Astrocyte of the cerebellum (primary cell): ENCODE measurements around the gene ZGLP1.
A peak's percentile ranks its signal among the peaks of the same experiment; 100 is the strongest.

Experiments used
- DNase-seq: peaks from one replicate; pipeline ENCODE4 v3.0.0-alpha.2; 2011; ENCODE audit warnings: low read depth
- H3K4me3 ChIP-seq: 2 replicates; pipeline ENCODE4 v1.5.1; 2011; ENCODE audit warnings: mild to moderate bottlenecking, low read depth, low read length, moderate library complexity
- in situ Hi-C: cut with HindIII; loops from 2 replicates; pipeline ENCODE4 v1.10.0; 2017; ENCODE audit warnings: low sequenced_read_pairs
- TF ChIP-seq, protein P1 (sequence below): IDR thresholded peaks from 2 replicates; pipeline ENCODE4 v1.5.1; 2012; ENCODE audit warnings: low read length, low read depth, moderate library complexity, mild to moderate bottlenecking; ENCODE audit errors: missing control alignments

ZGLP1 gene

DNA sequence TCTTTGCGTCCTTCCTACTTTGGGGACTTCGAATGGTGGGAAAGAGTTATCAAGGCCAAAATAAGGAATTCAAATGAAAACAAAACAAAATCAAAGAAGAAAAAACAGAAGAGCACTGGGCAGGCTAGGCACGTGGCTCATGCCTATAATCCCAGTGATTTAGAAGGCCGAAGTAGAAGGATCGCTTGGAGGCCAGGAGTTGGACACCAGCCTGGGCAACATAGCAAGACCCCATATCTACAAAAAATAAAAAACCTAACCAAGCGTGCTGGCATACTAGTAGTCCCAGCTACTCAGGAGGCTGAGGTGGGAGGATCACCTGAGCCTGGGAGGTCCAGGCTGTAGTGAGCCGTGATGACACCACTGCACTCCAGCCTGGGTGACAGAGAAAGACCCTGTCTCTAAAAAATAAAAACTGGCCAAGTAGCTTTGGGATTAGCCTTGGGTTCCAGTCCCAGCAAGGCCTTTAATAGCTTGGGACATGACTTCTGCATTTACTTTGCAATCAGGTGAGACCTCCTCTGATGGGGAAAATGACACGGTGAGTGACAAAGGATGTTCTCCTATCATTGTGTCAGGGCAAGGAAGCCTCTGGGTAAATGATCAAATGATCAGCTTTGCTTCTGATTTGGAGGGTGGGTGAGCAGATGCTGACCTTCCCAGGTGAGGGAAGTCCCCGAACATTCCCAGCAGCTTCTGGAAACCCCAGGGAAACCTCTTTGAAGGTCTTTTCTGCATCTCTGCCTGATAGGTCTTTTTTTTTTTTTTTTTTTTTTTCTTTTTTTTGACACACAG lies 31.6 kb downstream of the ZGLP1 start:
- H3K4me3 ChIP-seq = no peak overlapping the region
- in situ Hi-C loops = no loop called here
- DNase-seq = no peak
- TF ChIP-seq, protein P1, sequence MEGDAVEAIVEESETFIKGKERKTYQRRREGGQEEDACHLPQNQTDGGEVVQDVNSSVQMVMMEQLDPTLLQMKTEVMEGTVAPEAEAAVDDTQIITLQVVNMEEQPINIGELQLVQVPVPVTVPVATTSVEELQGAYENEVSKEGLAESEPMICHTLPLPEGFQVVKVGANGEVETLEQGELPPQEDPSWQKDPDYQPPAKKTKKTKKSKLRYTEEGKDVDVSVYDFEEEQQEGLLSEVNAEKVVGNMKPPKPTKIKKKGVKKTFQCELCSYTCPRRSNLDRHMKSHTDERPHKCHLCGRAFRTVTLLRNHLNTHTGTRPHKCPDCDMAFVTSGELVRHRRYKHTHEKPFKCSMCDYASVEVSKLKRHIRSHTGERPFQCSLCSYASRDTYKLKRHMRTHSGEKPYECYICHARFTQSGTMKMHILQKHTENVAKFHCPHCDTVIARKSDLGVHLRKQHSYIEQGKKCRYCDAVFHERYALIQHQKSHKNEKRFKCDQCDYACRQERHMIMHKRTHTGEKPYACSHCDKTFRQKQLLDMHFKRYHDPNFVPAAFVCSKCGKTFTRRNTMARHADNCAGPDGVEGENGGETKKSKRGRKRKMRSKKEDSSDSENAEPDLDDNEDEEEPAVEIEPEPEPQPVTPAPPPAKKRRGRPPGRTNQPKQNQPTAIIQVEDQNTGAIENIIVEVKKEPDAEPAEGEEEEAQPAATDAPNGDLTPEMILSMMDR = no peak

DNA sequence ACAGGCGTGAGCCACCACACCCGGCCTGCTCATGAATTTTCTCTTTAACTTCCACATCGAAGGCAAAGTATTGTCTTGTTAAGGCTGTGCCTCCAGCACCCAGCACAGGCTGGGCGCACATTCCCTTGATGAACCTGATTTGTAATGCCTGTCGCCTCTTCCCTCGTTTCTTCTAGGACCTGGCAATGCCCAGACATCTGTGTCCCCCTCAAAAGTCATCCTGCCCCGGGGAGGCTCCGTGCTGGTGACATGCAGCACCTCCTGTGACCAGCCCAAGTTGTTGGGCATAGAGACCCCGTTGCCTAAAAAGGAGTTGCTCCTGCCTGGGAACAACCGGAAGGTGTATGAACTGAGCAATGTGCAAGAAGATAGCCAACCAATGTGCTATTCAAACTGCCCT lies 35.0 kb downstream of the ZGLP1 start:
- DNase-seq = no peak
- in situ Hi-C loops = no loop called here
- TF ChIP-seq, protein P1 = no peak
- no peak overlapping the region for H3K4me3 ChIP-seq

DNA sequence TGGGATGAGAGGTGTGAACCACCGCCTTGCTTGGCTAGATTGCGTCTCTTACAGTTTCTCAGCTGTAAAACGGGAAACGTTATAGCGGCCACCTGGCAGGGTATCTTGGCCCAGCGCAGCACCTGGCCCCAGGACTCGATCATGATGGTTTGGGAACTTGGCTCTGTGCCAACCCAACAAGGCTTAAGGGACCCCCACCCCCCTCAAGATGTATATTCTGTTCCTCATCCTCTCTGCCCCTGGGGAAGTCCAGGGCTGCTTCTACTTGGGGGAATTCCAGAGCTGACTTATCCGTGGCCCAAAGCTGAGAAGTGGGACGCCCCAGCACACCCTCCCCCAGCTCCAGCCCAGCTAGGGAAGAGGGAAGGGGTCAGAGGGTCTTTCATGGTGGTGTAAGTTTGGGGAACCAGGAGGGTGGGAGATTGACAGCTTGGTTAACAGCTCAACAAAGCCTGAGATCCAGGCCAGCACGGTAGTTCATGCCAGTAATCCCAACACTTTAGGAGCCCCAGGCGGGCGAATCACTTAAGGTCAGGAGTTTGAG lies 38.0 kb downstream of the ZGLP1 start:
- H3K4me3 ChIP-seq = peak overlapping the region; percentile 39
- in situ Hi-C loops = no loop called here
- TF ChIP-seq, protein P1 = no peak
- DNase-seq = no peak

DNA sequence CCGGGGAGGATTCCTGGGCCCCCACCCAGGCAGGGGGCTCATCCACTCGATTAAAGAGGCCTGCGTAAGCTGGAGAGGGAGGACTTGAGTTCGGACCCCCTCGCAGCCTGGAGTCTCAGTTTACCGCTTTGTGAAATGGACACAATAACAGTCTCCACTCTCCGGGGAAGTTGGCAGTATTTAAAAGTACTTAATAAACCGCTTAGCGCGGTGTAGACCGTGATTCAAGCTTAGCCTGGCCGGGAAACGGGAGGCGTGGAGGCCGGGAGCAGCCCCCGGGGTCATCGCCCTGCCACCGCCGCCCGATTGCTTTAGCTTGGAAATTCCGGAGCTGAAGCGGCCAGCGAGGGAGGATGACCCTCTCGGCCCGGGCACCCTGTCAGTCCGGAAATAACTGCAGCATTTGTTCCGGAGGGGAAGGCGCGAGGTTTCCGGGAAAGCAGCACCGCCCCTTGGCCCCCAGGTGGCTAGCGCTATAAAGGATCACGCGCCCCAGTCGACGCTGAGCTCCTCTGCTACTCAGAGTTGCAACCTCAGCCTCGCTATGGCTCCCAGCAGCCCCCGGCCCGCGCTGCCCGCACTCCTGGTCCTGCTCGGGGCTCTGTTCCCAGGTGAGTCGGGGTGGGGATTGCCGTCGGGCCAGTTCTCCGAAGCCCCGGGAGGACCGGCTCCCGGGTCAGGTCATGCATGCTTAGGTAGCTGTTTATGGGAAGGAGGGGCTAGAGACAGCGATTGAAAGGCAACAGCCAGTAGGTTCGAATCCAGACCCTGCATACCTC lies 38.8 kb downstream of the ZGLP1 start, which contains the start of gene ICAM1:
ICAM1 (plus strand) TSS at position 505 of the 779 bp plus-strand sequence; CDS start at position 545, 40 bp downstream.
- peak within 1 kb of the TSS; percentile 39 for H3K4me3 ChIP-seq
- no peak for DNase-seq
- in situ Hi-C loops = no loop called here
- TF ChIP-seq, protein P1 = no peak

DNA sequence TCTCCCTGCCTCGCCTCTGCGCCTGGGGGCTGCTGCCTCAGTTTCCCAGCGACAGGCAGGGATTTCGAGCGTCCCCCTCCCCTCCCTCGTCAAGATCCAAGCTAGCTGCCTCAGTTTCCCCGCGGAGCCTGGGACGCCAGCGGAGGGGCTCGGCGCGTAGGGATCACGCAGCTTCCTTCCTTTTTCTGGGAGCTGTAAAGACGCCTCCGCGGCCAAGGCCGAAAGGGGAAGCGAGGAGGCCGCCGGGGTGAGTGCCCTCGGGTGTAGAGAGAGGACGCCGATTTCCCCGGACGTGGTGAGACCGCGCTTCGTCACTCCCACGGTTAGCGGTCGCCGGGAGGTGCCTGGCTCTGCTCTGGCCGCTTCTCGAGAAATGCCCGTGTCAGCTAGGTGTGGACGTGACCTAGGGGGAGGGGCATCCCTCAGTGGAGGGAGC lies 39.4 kb downstream of the ZGLP1 start:
- DNase-seq = no peak
- TF ChIP-seq, protein P1 = no peak
- in situ Hi-C loops = no loop called here
- H3K4me3 ChIP-seq = peak overlapping the region; percentile 39

DNA sequence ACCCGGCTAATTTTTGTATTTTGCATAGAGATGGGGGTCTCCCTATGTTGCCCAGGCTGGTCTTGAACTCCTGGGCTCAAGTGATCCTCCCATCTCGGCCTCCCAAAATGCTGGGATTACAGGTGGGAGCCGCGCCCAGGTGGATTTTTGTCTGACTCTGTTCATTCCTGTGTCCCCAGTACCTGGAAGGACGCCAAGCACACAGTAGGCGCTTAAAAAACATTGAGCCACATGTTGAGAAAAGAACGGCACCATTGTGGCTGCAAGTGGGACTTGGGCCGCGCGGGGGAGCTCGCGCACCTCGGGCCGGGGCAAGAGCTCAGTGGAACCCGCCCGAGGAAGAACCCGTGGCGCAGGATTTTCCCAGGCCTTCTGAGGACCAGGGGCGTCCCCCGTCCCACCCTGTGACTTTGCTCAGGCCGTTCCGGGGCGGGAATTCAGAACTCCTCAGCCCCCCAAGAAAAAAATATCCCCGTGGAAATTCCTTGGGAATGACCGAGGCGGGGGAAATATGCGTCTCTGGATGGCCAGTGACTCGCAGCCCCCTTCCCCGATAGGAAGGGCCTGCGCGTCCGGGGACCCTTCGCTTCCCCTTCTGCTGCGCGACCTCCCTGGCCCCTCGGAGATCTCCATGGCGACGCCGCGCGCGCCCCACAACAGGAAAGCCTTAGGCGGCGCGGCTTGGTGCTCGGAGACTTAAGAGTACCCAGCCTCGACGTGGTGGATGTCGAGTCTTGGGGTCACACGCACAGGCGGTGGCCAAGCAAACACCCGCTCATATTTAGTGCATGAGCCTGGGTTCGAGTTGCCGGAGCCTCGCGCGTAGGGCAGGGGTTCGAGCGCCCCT lies 40.1 kb downstream of the ZGLP1 start:
- peak; percentile 28 for DNase-seq
- no peak overlapping the region for H3K4me3 ChIP-seq
- in situ Hi-C loops = no loop called here
- TF ChIP-seq, protein P1 = peak; percentile 91
